GM21360 (cell line): ENCODE measurements around the gene NCS1.

Source experiments
- ATAC-seq: cut with Tn5 transposase; IDR thresholded peaks from one replicate; pipeline ENCODE4 v1.9.1; 2021; ENCODE audit warnings: mild to moderate bottlenecking, moderate library complexity; ENCODE audit not compliant: unreplicated experiment

Gene NCS1

GRCh38 chr9:130172161-130172857 lies at the start of gene NCS1:
Gene NCS1, plus strand, starts transcription at chr9:130172404. Its CDS starts 260 bp downstream, at chr9:130172664.
- ATAC-seq = no peak

GRCh38 chr9:130122456-130122855 lies 49.7 kb upstream of the NCS1 start:
- ATAC-seq = no peak

- ATAC-seq = no peak
These were observed 47.9 kb upstream of the NCS1 start for GRCh38 chr9:130124085-130124860.

- no peak for ATAC-seq
These were observed 45.3 kb upstream of the NCS1 start for GRCh38 chr9:130126721-130127433.

GRCh38 chr9:130128251-130128650 lies 44.0 kb upstream of the NCS1 start:
- no peak for ATAC-seq

GRCh38 chr9:130128733-130129431 lies 43.3 kb upstream of the NCS1 start:
- peak; percentile 64 for ATAC-seq

GRCh38 chr9:130129432-130130061 lies 42.7 kb upstream of the NCS1 start:
- peak; percentile 11 for ATAC-seq

- ATAC-seq = no peak
These were observed 39.5 kb upstream of the NCS1 start for GRCh38 chr9:130132746-130133145.

GRCh38 chr9:130137081-130137640 lies 35.0 kb upstream of the NCS1 start:
- ATAC-seq = no peak

- ATAC-seq = no peak
These were observed 34.5 kb upstream of the NCS1 start for GRCh38 chr9:130137641-130138081.

- no peak for ATAC-seq
These were observed 34.0 kb upstream of the NCS1 start for GRCh38 chr9:130138171-130138653.

GRCh38 chr9:130138791-130139190 lies 33.4 kb upstream of the NCS1 start:
- ATAC-seq = no peak

GRCh38 chr9:130139251-130139650 lies 33.0 kb upstream of the NCS1 start:
- ATAC-seq = no peak

- ATAC-seq = no peak
These were observed 31.5 kb upstream of the NCS1 start for GRCh38 chr9:130140706-130141105.

- no peak for ATAC-seq
These were observed 30.1 kb upstream of the NCS1 start for GRCh38 chr9:130142056-130142455.

- ATAC-seq = no peak
These were observed 29.6 kb upstream of the NCS1 start for GRCh38 chr9:130142641-130143040.

- ATAC-seq = no peak
These were observed 28.8 kb upstream of the NCS1 start for GRCh38 chr9:130143279-130143893.

GRCh38 chr9:130143958-130144366 lies 28.2 kb upstream of the NCS1 start:
- no peak for ATAC-seq

GRCh38 chr9:130144703-130145102 lies 27.5 kb upstream of the NCS1 start:
- ATAC-seq = no peak

- no peak for ATAC-seq
These were observed 26.5 kb upstream of the NCS1 start for GRCh38 chr9:130145658-130146057.
